GM12878 (cell line): Measurements from ENCODE around the gene SUOX. TPM values are rescaled to one million over a fixed set of nuclear protein-coding genes. Genes with fewer than 3 reads are reported as not detected.

Experiments used
- ATF2 ChIP-seq: IDR thresholded peaks from 2 replicates; pipeline ENCODE4 v1.6.1; 2012; ENCODE audit warnings: low read length, inconsistent platforms
- ATF3 ChIP-seq: IDR thresholded peaks from 2 replicates; pipeline ENCODE4 v1.6.1; 2011; ENCODE audit warnings: low read depth, mild to moderate bottlenecking, low read length, moderate library complexity, borderline replicate concordance; ENCODE audit errors: extremely low read depth
- BRCA1 ChIP-seq: IDR thresholded peaks from 2 replicates; pipeline ENCODE4 v1.6.1; 2011; ENCODE audit warnings: low read depth, low read length, improper control_type of control experiment
- E2F4 ChIP-seq: IDR thresholded peaks from 2 replicates; pipeline ENCODE4 v1.6.1; 2012; ENCODE audit warnings: low read depth, low read length, improper control_type of control experiment
- HDGF ChIP-seq: fragments of 450-650 bp; IDR thresholded peaks from 2 replicates; pipeline ENCODE4 v1.6.1; 2016; ENCODE audit warnings: antibody characterized with exemption
- JUNB ChIP-seq: IDR thresholded peaks from 2 replicates; pipeline ENCODE4 v1.6.1; 2016; ENCODE audit warnings: antibody characterized with exemption, mild to moderate bottlenecking
- MEF2B ChIP-seq: fragments of 450-650 bp; IDR thresholded peaks from 2 replicates; pipeline ENCODE4 v1.6.1; 2018; ENCODE audit warnings: mild to moderate bottlenecking, moderate library complexity; ENCODE audit not compliant: partially characterized antibody, poor library complexity, severe bottlenecking
- MTA2 ChIP-seq: fragments of 450-650 bp; IDR thresholded peaks from 2 replicates; pipeline ENCODE4 v1.6.1; 2016; ENCODE audit warnings: low read depth, mild to moderate bottlenecking, moderate library complexity
- NFYA ChIP-seq: IDR thresholded peaks from 2 replicates; pipeline ENCODE4 v1.6.1; 2011; ENCODE audit warnings: low read depth, mild to moderate bottlenecking, low read length, improper control_type of control experiment, borderline replicate concordance
- NFYB ChIP-seq: IDR thresholded peaks from 2 replicates; pipeline ENCODE4 v1.6.1; 2011; ENCODE audit warnings: low read depth, mild to moderate bottlenecking, low read length, improper control_type of control experiment, moderate library complexity; ENCODE audit not compliant: insufficient read depth
- NR2C1 ChIP-seq: fragments of 450-650 bp; IDR thresholded peaks from 2 replicates; pipeline ENCODE4 v1.6.1; 2017; ENCODE audit warnings: antibody characterized with exemption, mild to moderate bottlenecking, moderate library complexity
- NR2C2 ChIP-seq: IDR thresholded peaks from 2 replicates; pipeline ENCODE4 v1.6.1; 2011; ENCODE audit warnings: borderline replicate concordance, low read depth; ENCODE audit not compliant: control insufficient read depth, insufficient read length
- NRF1 ChIP-seq: conservative IDR thresholded peaks from 2 replicates; pipeline ENCODE4 v1.6.1; 2011; ENCODE audit warnings: mild to moderate bottlenecking, low read depth, low read length, improper control_type of control experiment
- PAX5 ChIP-seq: IDR thresholded peaks from 2 replicates; pipeline ENCODE4 v1.6.1; 2011; ENCODE audit warnings: low read depth, low read length, borderline replicate concordance
- SKIL ChIP-seq: fragments of 450-650 bp; IDR thresholded peaks from 2 replicates; pipeline ENCODE4 v1.6.1; 2017; ENCODE audit warnings: mild to moderate bottlenecking, low read depth, inconsistent platforms; ENCODE audit not compliant: poor library complexity, severe bottlenecking
- TARDBP ChIP-seq: IDR thresholded peaks from 2 replicates; pipeline ENCODE4 v1.6.1; 2016; ENCODE audit warnings: borderline replicate concordance
- TCF3 ChIP-seq: IDR thresholded peaks from 2 replicates; pipeline ENCODE4 v1.6.1; 2012; ENCODE audit warnings: low read depth, mild to moderate bottlenecking, low read length, borderline replicate concordance; ENCODE audit not compliant: insufficient read depth
- WRNIP1 ChIP-seq: IDR thresholded peaks from 2 replicates; pipeline ENCODE4 v1.6.1; 2011; ENCODE audit warnings: low read depth, low read length, improper control_type of control experiment, borderline replicate concordance
- ZNF217 ChIP-seq: fragments of 450-650 bp; IDR thresholded peaks from 2 replicates; pipeline ENCODE4 v1.6.1; 2017; ENCODE audit warnings: antibody characterized with exemption, mild to moderate bottlenecking
- ZNF384 ChIP-seq: IDR thresholded peaks from 2 replicates; pipeline ENCODE4 v1.6.1; 2012; ENCODE audit warnings: low read depth, mild to moderate bottlenecking, low read length, improper control_type of control experiment, borderline replicate concordance
- ZNF687 ChIP-seq: fragments of 450-650 bp; IDR thresholded peaks from 2 replicates; pipeline ENCODE4 v1.6.1; 2017; ENCODE audit warnings: mild to moderate bottlenecking, moderate library complexity
- ZSCAN29 ChIP-seq: fragments of 450-650 bp; IDR thresholded peaks from 2 replicates; pipeline ENCODE4 v1.6.1; 2017; ENCODE audit warnings: mild to moderate bottlenecking, moderate library complexity
- polyA plus RNA-seq, 11 experiments: library from polyadenylated mRNA; depleted of rRNA in 4 of 11; unstranded in 6 of 11; stranded (reverse) in 5 of 11; fragments of >200 nt; fragmentation: Nextera tagmentation in 4 of 11; fragmentation: Illumina TruSeq in 1 of 11; extraction: Ambion mirVana in 4 of 11; extraction: Trizol in 1 of 11; gene quantifications; 1 replicate in 1 of 11; 2 replicates in 10 of 11; pipeline versions ENCODE4 v1.2.1 to v1.2.3, GENCODE V29; 2011 to 2016; ENCODE audit warnings: inconsistent platforms in 2 of 11, missing spikeins in 2 of 11, low read depth in 1 of 11
- total RNA-seq, 4 experiments: library from RNA; depleted of rRNA in 3 of 4; stranded (reverse); fragments of >200 nt in 3 of 4; fragmentation: Illumina TruSeq in 1 of 4; extraction: Trizol in 1 of 4; gene quantifications; 2 replicates each; pipeline versions ENCODE4 v1.2.1 to v1.2.3, GENCODE V29; 2013 to 2021

SUOX gene
- total and polyA plus RNA-seq, 10 of the 15 experiments (the other 5 are each of a cell fraction or from before 2014, with no cell fraction given): 5.1 to 18.8 (median 13.4) TPM

GRCh38 chr12:55982319-55982936, 14.6 kb upstream of the SUOX start (continued):
- TF ChIP-seq E2F4 (no peak), ATF2 (no peak), ATF3 (no peak), MEF2B (no peak), ZSCAN29 (no peak), ZNF687 (no peak), NR2C2 (no peak), ZNF384 (no peak), NRF1 (no peak), ZNF217 (no peak), HDGF (no peak), NFYA (no peak), TARDBP (no peak), NFYB (no peak), NR2C1 (no peak), JUNB (no peak), MTA2 (no peak), TCF3 (no peak), WRNIP1 (no peak), SKIL (no peak), PAX5 (peak; percentile 66; the same call in 1 of the 2 replicates), BRCA1 (no peak)
